Measurements from ENCODE around the gene IPCEF1. TPM values are rescaled to one million over a fixed set of nuclear protein-coding genes. Genes with fewer than 3 reads are reported as not detected.
"Not testable (repeated sequence)": the region's sequence is repeated elsewhere in the genome, so short reads cannot be mapped to it uniquely, and the experiment has no call there.

IPCEF1 gene
- total and polyA plus RNA-seq, 2 donors (not counting 3 experiments of a cell fraction or from before 2014, with no cell fraction given), result 0.01 to 0.51 TPM

- BruUV-seq (replicated peaks), result no TSS peak
- Histone ChIP-seq H3K36me3 (ENCODE audit: control insufficient read depth in 2 of 2, extremely low read depth in 1 of 2, insufficient read depth in 2 of 2, low read length in 2 of 2) (no peaks in the 10 kb centered on the region), H3K4me2 (ENCODE audit: insufficient read depth, low read length) (no peak overlapping the region), H3K9me1 (replicated peaks; ENCODE audit: control insufficient read depth, extremely low read depth, insufficient read depth, low read length) (no peaks in the 10 kb centered on the region), H3K4me3 (replicated peaks in 1 of 3; ENCODE audit: insufficient read depth in 1 of 3, low read depth in 1 of 3, low read length in 3 of 3) (no peak overlapping the region), H2AFZ (ENCODE audit: low read depth, low read length) (no peak overlapping the region), H3K79me2 (ENCODE audit: control insufficient read depth, insufficient read depth, low read length) (no peaks in the 10 kb centered on the region), H3K4me1 (ENCODE audit: control insufficient read depth, extremely low read depth, insufficient read depth, low read length) (no peaks in the 10 kb centered on the region), H3K9me3 (replicated peaks; ENCODE audit: control insufficient read depth, insufficient read depth, low read length) (no peaks in the 10 kb centered on the region), H3K27me3 (ENCODE audit: control insufficient read depth in 2 of 2, insufficient read depth in 2 of 2, low read length in 2 of 2) (no peaks in the 10 kb centered on the region), H3K27ac (ENCODE audit: insufficient read depth, low read depth, low read length) (no peak overlapping the region), H3K9ac (replicated peaks; ENCODE audit: extremely low read depth, insufficient read depth, low read length) (no peak overlapping the region), H4K20me1 (replicated peaks; ENCODE audit: control insufficient read depth, extremely low read depth, insufficient read depth, low read length) (no peaks in the 10 kb centered on the region)
- intact Hi-C loops (cut with micrococcal nuclease) (no loop called here), dilution Hi-C loops (cut with MboI; ENCODE audit: extremely low pct_ligation_motif_present, low sequenced_read_pairs) (no loop called here)
- ChIA-PET POLR2A (no interaction called here), CTCF (interaction anchor here (2.3 kb wide), 1 partner anchor 52 kb away, joined by 8 read pairs; no protein-coding TSS in a partner anchor)
- DNase-seq (ENCODE audit: low read depth, low spot score), result no peak
- FAIRE-seq, result no peak
- TF ChIP-seq MYC (IDR thresholded peaks at IDR 0.05; ENCODE audit: low read depth, low read length) (no peak), JUN (IDR thresholded peaks at IDR 0.05; ENCODE audit: borderline replicate concordance, insufficient read depth, insufficient read length, low read depth) (no peak), POLR2AphosphoS5 (IDR thresholded peaks at IDR 0.05; ENCODE audit: insufficient read depth, low read depth, low read length) (no peak), EZH2 (IDR thresholded peaks at IDR 0.05; ENCODE audit: borderline replicate concordance, low read depth, low read length, severe bottlenecking) (no peak), FOS (IDR thresholded peaks at IDR 0.05; ENCODE audit: borderline replicate concordance, insufficient read depth, low read length) (no peak), POLR2A (IDR thresholded peaks at IDR 0.05; ENCODE audit: low read depth, low read length) (no peak), CTCF (IDR thresholded peaks at IDR 0.05; ENCODE audit: extremely low read depth in 1 of 2, insufficient read depth in 1 of 2, low read depth in 1 of 2, low read length in 2 of 2) (no peak)
Measured at GRCh38 chr6:154329350-154330170, 27.0 kb downstream of the IPCEF1 start.

GRCh38 chr6:154327313-154327712 lies 29.3 kb downstream of the IPCEF1 start:
- CTCF ChIA-PET; H3K27me3 ChIP-seq (ENCODE audit: control insufficient read depth in 2 of 2, insufficient read depth in 2 of 2, low read length in 2 of 2); H3K4me2 ChIP-seq (ENCODE audit: insufficient read depth, low read length); H3K9me1 ChIP-seq (replicated peaks; ENCODE audit: control insufficient read depth, extremely low read depth, insufficient read depth, low read length); H3K27ac ChIP-seq (ENCODE audit: insufficient read depth, low read depth, low read length); H2AFZ ChIP-seq (ENCODE audit: low read depth, low read length); BruUV-seq (replicated peaks); dilution Hi-C loops (cut with MboI; ENCODE audit: extremely low pct_ligation_motif_present, low sequenced_read_pairs); H3K36me3 ChIP-seq (ENCODE audit: control insufficient read depth in 2 of 2, extremely low read depth in 1 of 2, insufficient read depth in 2 of 2, low read length in 2 of 2); H3K79me2 ChIP-seq (ENCODE audit: control insufficient read depth, insufficient read depth, low read length); H4K20me1 ChIP-seq (replicated peaks; ENCODE audit: control insufficient read depth, extremely low read depth, insufficient read depth, low read length); H3K4me3 ChIP-seq (replicated peaks in 1 of 3; ENCODE audit: insufficient read depth in 1 of 3, low read depth in 1 of 3, low read length in 3 of 3); DNase-seq (ENCODE audit: low read depth, low spot score); intact Hi-C loops (cut with micrococcal nuclease); H3K9me3 ChIP-seq (replicated peaks; ENCODE audit: control insufficient read depth, insufficient read depth, low read length); POLR2A ChIA-PET; H3K4me1 ChIP-seq (ENCODE audit: control insufficient read depth, extremely low read depth, insufficient read depth, low read length); FAIRE-seq; H3K9ac ChIP-seq (replicated peaks; ENCODE audit: extremely low read depth, insufficient read depth, low read length): not testable (repeated sequence)
